PC-9 (cell line): ENCODE results near the gene CCDC28B.

ENCODE experiments used
- CTCF ChIP-seq: fragments of 200-600 bp; sonication (generic); conservative IDR thresholded peaks from 2 replicates; pipeline ENCODE4 v1.6.1; 2017; ENCODE audit warnings: mixed run types, antibody characterized with exemption, mild to moderate bottlenecking, moderate library complexity
- EZH2 ChIP-seq: fragments of 200-600 bp; sonication (generic); IDR thresholded peaks from 2 replicates; pipeline ENCODE4 v1.8.0; 2017; ENCODE audit warnings: antibody characterized with exemption, low read depth

- TF ChIP-seq CTCF (no peak), EZH2 (no peak)
Observed at GRCh38 chr1:32246888-32247273, 46.5 kb downstream of the CCDC28B start, which contains the start of gene FAM167B.
